C4-2B (cell line): Measurements from ENCODE around the gene FLOT1.

ENCODE experiments used
- ZFX ChIP-seq: fragments of 450-650 bp; IDR thresholded peaks from 2 replicates; pipeline ENCODE4 v1.6.1; 2017
- TF ChIP-seq, protein P1 (sequence below): fragments of 450-650 bp; conservative IDR thresholded peaks from 2 replicates; pipeline ENCODE4 v1.5.1; 2017; ENCODE audit warnings: mild to moderate bottlenecking

- TF ChIP-seq, protein P1, sequence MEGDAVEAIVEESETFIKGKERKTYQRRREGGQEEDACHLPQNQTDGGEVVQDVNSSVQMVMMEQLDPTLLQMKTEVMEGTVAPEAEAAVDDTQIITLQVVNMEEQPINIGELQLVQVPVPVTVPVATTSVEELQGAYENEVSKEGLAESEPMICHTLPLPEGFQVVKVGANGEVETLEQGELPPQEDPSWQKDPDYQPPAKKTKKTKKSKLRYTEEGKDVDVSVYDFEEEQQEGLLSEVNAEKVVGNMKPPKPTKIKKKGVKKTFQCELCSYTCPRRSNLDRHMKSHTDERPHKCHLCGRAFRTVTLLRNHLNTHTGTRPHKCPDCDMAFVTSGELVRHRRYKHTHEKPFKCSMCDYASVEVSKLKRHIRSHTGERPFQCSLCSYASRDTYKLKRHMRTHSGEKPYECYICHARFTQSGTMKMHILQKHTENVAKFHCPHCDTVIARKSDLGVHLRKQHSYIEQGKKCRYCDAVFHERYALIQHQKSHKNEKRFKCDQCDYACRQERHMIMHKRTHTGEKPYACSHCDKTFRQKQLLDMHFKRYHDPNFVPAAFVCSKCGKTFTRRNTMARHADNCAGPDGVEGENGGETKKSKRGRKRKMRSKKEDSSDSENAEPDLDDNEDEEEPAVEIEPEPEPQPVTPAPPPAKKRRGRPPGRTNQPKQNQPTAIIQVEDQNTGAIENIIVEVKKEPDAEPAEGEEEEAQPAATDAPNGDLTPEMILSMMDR: no peak
- TF ChIP-seq ZFX: no peak
Observed at GRCh38 chr6:30720738-30721197, 21.7 kb downstream of the FLOT1 start.
